H1 (cell line): Measurements from ENCODE around the gene HIVEP2.

Experiments
- CHD2 ChIP-seq: IDR thresholded peaks from 2 replicates; pipeline ENCODE4 v1.6.1; 2012; ENCODE audit warnings: low read length, improper control_type of control experiment
- CTCF ChIP-seq, 3 experiments: IDR thresholded peaks; 1 replicate in 2 of 3; 2 replicates in 1 of 3; pipeline versions ENCODE4 v1.5.1 to v1.6.1; 2011; ENCODE audit warnings: low read length in 3 of 3, mild to moderate bottlenecking in 3 of 3, inconsistent platforms in 2 of 3, low read depth in 1 of 3, moderate library complexity in 1 of 3; ENCODE audit not compliant: insufficient read depth in 1 of 3; ENCODE audit errors: control extremely low read depth in 1 of 3
- JUN ChIP-seq: IDR thresholded peaks from 2 replicates; pipeline ENCODE4 v1.6.1; 2011; ENCODE audit warnings: low read depth, mild to moderate bottlenecking, improper control_type of control experiment, low read length
- KDM1A ChIP-seq: fragments of 200-600, 300-600 bp; sonication (generic); IDR thresholded peaks from 2 replicates; pipeline ENCODE4 v1.7.1; 2016; ENCODE audit warnings: mild to moderate bottlenecking, low read length, borderline replicate concordance
- RFX5 ChIP-seq: IDR thresholded peaks from 2 replicates; pipeline ENCODE4 v1.6.1; 2011; ENCODE audit warnings: low read depth, low read length, improper control_type of control experiment, borderline replicate concordance
- RXRA ChIP-seq: IDR thresholded peaks from 2 replicates; pipeline ENCODE4 v1.6.1; 2011; ENCODE audit warnings: low read depth, mild to moderate bottlenecking, low read length, moderate library complexity; ENCODE audit not compliant: insufficient read depth
- SUZ12 ChIP-seq: fragments of 200-600 bp; sonication (generic); IDR thresholded peaks from 2 replicates; pipeline ENCODE4 v1.6.1; 2012; ENCODE audit warnings: mild to moderate bottlenecking, inconsistent platforms, low read length, moderate library complexity, mixed read lengths
- TAF7 ChIP-seq: optimal IDR thresholded peaks from 2 replicates; pipeline ENCODE3; 2011; ENCODE audit warnings: low read depth, mild to moderate bottlenecking, inconsistent platforms, low read length, moderate library complexity, borderline replicate concordance
- TCF12 ChIP-seq: IDR thresholded peaks from 2 replicates; pipeline ENCODE4 v1.6.1; 2011; ENCODE audit warnings: low read depth, mild to moderate bottlenecking, low read length
- TEAD4 ChIP-seq: IDR thresholded peaks from 2 replicates; pipeline ENCODE4 v1.6.1; 2012; ENCODE audit warnings: low read depth, low read length, inconsistent platforms, mixed read lengths

GRCh38 chr6:142737368-142738034 is 207.5 kb downstream of the HIVEP2 start:
- TF ChIP-seq JUN (no peak), RFX5 (no peak), CTCF (IDR thresholded peaks at IDR 0.05; ENCODE audit: control extremely low read depth in 1 of 3, insufficient read depth in 1 of 3, low read depth in 1 of 3, low read length in 3 of 3) (no peak), KDM1A (no peak), TEAD4 (no peak), RXRA (no peak), CHD2 (no peak), SUZ12 (no peak), TCF12 (no peak), TAF7 (no peak)
